Pancreas (tissue), 10 donors: Measurements from ENCODE around the gene CACNA2D3. TPM values are rescaled to one million over a fixed set of nuclear protein-coding genes. Genes with fewer than 3 reads are reported as not detected.
A peak's percentile ranks its signal among the peaks of the same experiment; 100 is the strongest.

ENCODE experiments used
- ATAC-seq, 4 donors: fragments of 200-7000 bp; cut with Tn5 transposase; one replicate each; pipeline versions ENCODE4 v1.8.0 to v1.9.1; 2020; ENCODE audit warnings: mild to moderate bottlenecking in 4 of 4, moderate library complexity in 4 of 4
- DNase-seq, 6 donors: peaks; one replicate each; pipeline ENCODE4 v3.0.0-alpha.2; 2020
- FAIRE-seq: peaks from 2 replicates; lab custom pipeline; 2012; peaks lifted over from hg19 to GRCh38; lab: Jason Lieb, UNC
- H3K27ac ChIP-seq, 4 donors: fragments of 200-600 bp; sonication (generic); 1 replicate in 3 of 4; 2 replicates in 1 of 4; pipeline versions ENCODE4 v1.5.0 to v1.8.0; 2020
- H3K27me3 ChIP-seq, 4 donors: fragments of 200-600 bp; one replicate each; pipeline ENCODE4 v1.8.0; 2021
- H3K36me3 ChIP-seq, 3 donors: fragments of 200-600 bp; sonication (generic) in 1 of 3; one replicate each; pipeline versions ENCODE4 v1.5.0 to v1.8.0; 2020 to 2021
- H3K4me1 ChIP-seq, 3 donors: fragments of 200-600 bp; one replicate each; pipeline ENCODE4 v1.8.0; 2021
- H3K4me3 ChIP-seq, 4 donors: fragments of 200-600 bp; sonication (generic) in 2 of 4; one replicate each; pipeline versions ENCODE4 v1.5.0 to v1.8.0; 2020 to 2021
- H3K9me3 ChIP-seq, 4 donors: fragments of 200-600 bp; one replicate each; pipeline ENCODE4 v1.8.0; 2021
- CTCF ChIP-seq, 4 donors: fragments of 200-600 bp; sonication (generic) in 3 of 4; IDR thresholded peaks; one replicate each; pipeline versions ENCODE4 v1.5.0 to v1.8.0; 2021; ENCODE audit warnings: antibody characterized with exemption in 4 of 4
- WGBS, 2 donors: extraction: QIAGEN DNeasy Blood & Tissue Kit; methylation state at CpG; one replicate each; pipeline ENCODE4 v1.1.7; 2013; 5-methylcytosine and 5-hydroxymethylcytosine counted together
- intact Hi-C, 3 donors: fragments of 100-400 bp; cut with DNase I; formaldehyde crosslinking; loops; one replicate each; pipeline versions ENCODE4 v1.11.1 to v1.14.2; 2022
- polyA plus RNA-seq, 2 donors: library from polyadenylated mRNA; stranded (reverse); fragments of 200-250 nt; gene quantifications; one replicate each; pipeline ENCODE4 v1.2.3, GENCODE V29; 2013
- total RNA-seq, 6 donors: library from RNA; stranded (reverse); fragmentation: NEBNext Ultra II Directional in 4 of 6; extraction: Animal tissue kit (Norgen Biotek cat#: 25700) in 4 of 6; gene quantifications; one replicate each; pipeline versions ENCODE4 v1.2.1 to v1.2.4, GENCODE V29; 2021 to 2023
- donor health status: healthy with polysubstance abuse.
- donor health status: DM: no; HTN: no; CAD: no; lungs with moderate emphysema.
- donor health status: DM: no; HTN: no; CAD: no.
- donor health status: control.
- donor health status: control.
- donor health status: Bipolar disorder and iron deficiency.
- donor health status: DM: yes; HTN: yes; CAD: no.
- donor health status: DM: no; HTN: no; CAD: no.
- donor health status: DM: no; HTN: no; CAD: no.
- donor health status: DM: yes; HTN: yes; CAD: no.

The CACNA2D3 gene
- total and polyA plus RNA-seq, 8 donors = 0.19 to 0.75 (median 0.37) TPM; not detected in 2

- H3K27me3 ChIP-seq = no peaks in the 10 kb centered on the region
- no peak for FAIRE-seq
- WGBS, 2 donors = 67 to 73% methylated on average over 2 of the region's 2 CpGs
- H3K9me3 ChIP-seq = no peaks in the 10 kb centered on the region
- H3K27ac ChIP-seq = no peak overlapping the region
- no peaks in the 10 kb centered on the region for H3K36me3 ChIP-seq
- ATAC-seq = no peak
- H3K4me1 ChIP-seq = no peaks in the 10 kb centered on the region
- no peak for TF ChIP-seq CTCF (IDR thresholded peaks at IDR 0.05)
- no peak overlapping the region for H3K4me3 ChIP-seq
- intact Hi-C loops = no loop called here
- DNase-seq = no peak
These were observed 397.1 kb downstream of the CACNA2D3 start for GRCh38 chr3:54519493-54519892.

- Histone ChIP-seq H3K4me3 (no peak overlapping the region), H3K4me1 (no peaks in the 10 kb centered on the region), H3K27ac (no peak overlapping the region), H3K27me3 (no peaks in the 10 kb centered on the region), H3K36me3 (no peaks in the 10 kb centered on the region), H3K9me3 (no peaks in the 10 kb centered on the region)
- ATAC-seq (peak in 1 of 4 donors; percentile 35), FAIRE-seq (no peak), DNase-seq (no peak)
- 52 to 58% methylated on average over 2 of the region's 2 CpGs for WGBS, 2 donors
- intact Hi-C loops = no loop called here
- no peak for TF ChIP-seq CTCF (IDR thresholded peaks at IDR 0.05)
These were observed 397.7 kb downstream of the CACNA2D3 start for GRCh38 chr3:54520060-54520459.

GRCh38 chr3:54527521-54527920 lies 405.2 kb downstream of the CACNA2D3 start:
- 59 to 65% methylated on average over 5 of the region's 5 CpGs for WGBS, 2 donors
- no peak for FAIRE-seq

GRCh38 chr3:54527953-54528352 lies 405.6 kb downstream of the CACNA2D3 start:
- no peaks in the 10 kb centered on the region for H3K27me3 ChIP-seq

More at GRCh38 chr3:54527521-54527920, 405.2 kb downstream of the CACNA2D3 start:
- intact Hi-C loops = no loop called here
- ATAC-seq (no peak), DNase-seq (no peak)
- Histone ChIP-seq H3K27ac (no peak overlapping the region), H3K4me1 (no peaks in the 10 kb centered on the region), H3K4me3 (no peak overlapping the region), H3K9me3 (no peaks in the 10 kb centered on the region), H3K36me3 (no peaks in the 10 kb centered on the region), H3K27me3 (no peaks in the 10 kb centered on the region)
- no peak for TF ChIP-seq CTCF (IDR thresholded peaks at IDR 0.05)

More at GRCh38 chr3:54527953-54528352, 405.6 kb downstream of the CACNA2D3 start:
- Histone ChIP-seq H3K9me3 (no peaks in the 10 kb centered on the region), H3K36me3 (no peaks in the 10 kb centered on the region), H3K4me3 (no peak overlapping the region), H3K4me1 (no peaks in the 10 kb centered on the region), H3K27ac (no peak overlapping the region)
- intact Hi-C loops = no loop called here
- WGBS, 2 donors = 58 to 66% methylated on average over 2 of the region's 2 CpGs
- FAIRE-seq (no peak), ATAC-seq (no peak), DNase-seq (no peak)
- TF ChIP-seq CTCF (IDR thresholded peaks at IDR 0.05) = no peak
